Stomach (tissue), 9 donors: Measurements from ENCODE around the gene VEGFC. TPM values are rescaled to one million over a fixed set of nuclear protein-coding genes. Genes with fewer than 3 reads are reported as not detected.

ENCODE experiments used
- DNase-seq, 2 donors: peaks; one replicate each; pipeline versions ENCODE4 v3.0.0 to v3.0.0-alpha.2; 2013 to 2019
- H3K27ac ChIP-seq, 5 donors: fragments of 200-600 bp in 4 of 5; sonication (generic) in 4 of 5; one replicate each; pipeline ENCODE4 v1.5.1; 2013 to 2019; ENCODE audit warnings: mild to moderate bottlenecking in 1 of 5, moderate library complexity in 1 of 5
- H3K27me3 ChIP-seq, 3 donors: fragments of 200-600 bp; sonication (generic); one replicate each; pipeline ENCODE4 v1.5.1; 2017 to 2019; ENCODE audit warnings: mixed run types in 1 of 3
- H3K36me3 ChIP-seq, 4 donors: fragments of 200-600 bp; sonication (generic); 1 replicate in 3 of 4; 2 replicates in 1 of 4; pipeline ENCODE4 v1.5.1; 2016 to 2019
- H3K4me1 ChIP-seq, 4 donors: fragments of 200-600 bp; sonication (generic); one replicate each; pipeline ENCODE4 v1.5.1; 2016 to 2019
- H3K4me3 ChIP-seq, 4 donors: fragments of 200-600 bp; sonication (generic) in 3 of 4; one replicate each; pipeline ENCODE4 v1.5.1; 2016 to 2019; ENCODE audit warnings: mild to moderate bottlenecking in 1 of 4
- H3K9me3 ChIP-seq, 4 donors: fragments of 200-600 bp; sonication (generic); one replicate each; pipeline ENCODE4 v1.5.1; 2016 to 2019
- CTCF ChIP-seq, 7 experiments: fragments of 450-650 bp in 4 of 7; fragments of 200-600 bp in 3 of 7; sonication (generic) in 3 of 7; IDR thresholded peaks; one replicate each; pipeline ENCODE4 v1.5.1; 2016 to 2019; ENCODE audit warnings: antibody characterized with exemption in 7 of 7, control low read depth in 2 of 7, mild to moderate bottlenecking in 1 of 7
- EP300 ChIP-seq: sonication (generic); formaldehyde crosslinking; IDR thresholded peaks from one replicate; pipeline ENCODE4 v1.6.1; 2017; ENCODE audit warnings: antibody characterized with exemption
- POLR2A ChIP-seq, 4 donors: fragments of 450-650 bp; IDR thresholded peaks; one replicate each; pipeline ENCODE4 v1.6.1; 2016; ENCODE audit warnings: antibody characterized with exemption in 4 of 4, control low read depth in 2 of 4, mild to moderate bottlenecking in 1 of 4, moderate library complexity in 1 of 4
- POLR2AphosphoS5 ChIP-seq, 3 donors: sonication (generic); formaldehyde crosslinking; IDR thresholded peaks; one replicate each; pipeline ENCODE4 v1.6.1; 2016; ENCODE audit warnings: antibody characterized with exemption in 3 of 3
- WGBS, 5 donors: extraction: QIAGEN DNeasy Blood & Tissue Kit in 3 of 5; methylation state at CpG; one replicate each; pipeline versions ENCODE4 v1.1.5 to v1.1.7; 2013 to 2018; 5-methylcytosine and 5-hydroxymethylcytosine counted together
- intact Hi-C: fragments of 100-400 bp; cut with DNase I; formaldehyde crosslinking; loops from one replicate; pipeline ENCODE4 v1.15.1; 2023; ENCODE audit warnings: low total_unique reads
- polyA plus RNA-seq, 3 donors: library from polyadenylated mRNA; stranded (reverse); fragments of 200-250 nt; gene quantifications; one replicate each; pipeline ENCODE4 v1.2.3, GENCODE V29; 2013
- total RNA-seq, 5 donors: library from RNA; depleted of rRNA; stranded (reverse); fragments of >200 nt; gene quantifications; one replicate each; pipeline versions ENCODE4 v1.1.0 to v1.2.3, GENCODE V29; 2014 to 2016
- donor health status: healthy with polysubstance abuse.
- donor health status: Bipolar disorder and iron deficiency.
- donor health status: healthy.

The VEGFC gene
- total and polyA plus RNA-seq, 8 donors, result 0.45 to 6.4 (median 1.3) TPM; not detected in 2

- WGBS, 5 donors, result 82 to 88% (median 86%) methylated on average over 3 of the region's 3 CpGs
- Histone ChIP-seq H3K4me3 (no peak overlapping the region), H3K9me3 (no peaks in the 10 kb centered on the region), H3K36me3 (no peaks in the 10 kb centered on the region), H3K4me1 (no peaks in the 10 kb centered on the region), H3K27ac (no peak overlapping the region), H3K27me3 (no peaks in the 10 kb centered on the region)
- intact Hi-C loops, result no loop called here
- DNase-seq, result no peak
- no peak for TF ChIP-seq EP300
- TF ChIP-seq POLR2A (IDR thresholded peaks at IDR 0.05), result no peak
- no peak for TF ChIP-seq CTCF (IDR thresholded peaks at IDR 0.05)
- no peak for TF ChIP-seq POLR2AphosphoS5 (IDR thresholded peaks at IDR 0.05)
Observed at GRCh38 chr4:176839656-176840055, 46.9 kb upstream of the VEGFC start.

GRCh38 chr4:176838601-176839433, 46.1 kb upstream of the VEGFC start:
- DNase-seq, result peak in 1 of 2 donors; percentile 7
- H3K27me3 ChIP-seq, result no peaks in the 10 kb centered on the region
- no peaks in the 10 kb centered on the region for H3K36me3 ChIP-seq
- 60 to 71% (median 67%) methylated on average over 7 of the region's 7 CpGs for WGBS, 5 donors
- H3K9me3 ChIP-seq, result no peaks in the 10 kb centered on the region
- no peak overlapping the region for H3K4me3 ChIP-seq
- no peak for TF ChIP-seq POLR2A (IDR thresholded peaks at IDR 0.05)
- no peak for TF ChIP-seq POLR2AphosphoS5 (IDR thresholded peaks at IDR 0.05)
- no peaks in the 10 kb centered on the region for H3K4me1 ChIP-seq
- intact Hi-C loops, result no loop called here
- no peak overlapping the region for H3K27ac ChIP-seq

GRCh38 chr4:176837169-176837895, 44.6 kb upstream of the VEGFC start:
- no peak overlapping the region for H3K27ac ChIP-seq
- intact Hi-C loops, result no loop called here
- H3K27me3 ChIP-seq, result no peaks in the 10 kb centered on the region
- no peak overlapping the region for H3K4me3 ChIP-seq
- H3K36me3 ChIP-seq, result no peaks in the 10 kb centered on the region
- H3K9me3 ChIP-seq, result no peaks in the 10 kb centered on the region
- WGBS, 5 donors, result 54 to 66% (median 60%) methylated on average over 4 of the region's 4 CpGs
- no peaks in the 10 kb centered on the region for H3K4me1 ChIP-seq
- no peak for TF ChIP-seq CTCF (IDR thresholded peaks at IDR 0.05)
- no peak for TF ChIP-seq EP300
- no peak for TF ChIP-seq POLR2AphosphoS5 (IDR thresholded peaks at IDR 0.05)
- TF ChIP-seq POLR2A (IDR thresholded peaks at IDR 0.05), result no peak
- no peak for DNase-seq

DNA sequence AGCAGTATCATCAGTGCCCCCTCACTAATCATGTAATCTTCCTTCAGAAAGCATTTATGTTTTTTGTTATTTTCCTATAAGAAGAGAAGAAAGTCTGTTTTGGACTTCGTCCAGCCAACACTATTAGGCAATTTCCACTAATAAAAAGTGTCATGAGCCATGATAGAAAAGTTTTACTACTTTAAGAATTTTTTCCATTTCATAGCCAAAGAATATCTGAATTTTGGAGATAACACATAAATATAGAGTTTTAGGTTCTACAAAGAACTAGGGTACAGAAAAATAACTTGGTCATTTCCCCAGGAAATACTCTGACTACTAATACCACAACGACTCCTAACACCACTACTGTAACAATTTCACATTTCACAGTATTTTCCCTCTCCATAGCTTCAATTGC, 41.8 kb upstream of the VEGFC start:
- Histone ChIP-seq H3K27ac (no peak overlapping the region), H3K4me1 (no peaks in the 10 kb centered on the region), H3K36me3 (no peaks in the 10 kb centered on the region), H3K4me3 (no peak overlapping the region), H3K9me3 (no peaks in the 10 kb centered on the region), H3K27me3 (no peaks in the 10 kb centered on the region)
- 53 to 68% (median 61%) methylated on average over 2 of the region's 2 CpGs for WGBS, 5 donors
- DNase-seq, result no peak
- TF ChIP-seq POLR2A (IDR thresholded peaks at IDR 0.05) (no peak), POLR2AphosphoS5 (IDR thresholded peaks at IDR 0.05) (no peak), CTCF (IDR thresholded peaks at IDR 0.05) (no peak), EP300 (no peak)
- intact Hi-C loops, result no loop called here
